ENCODE data around the gene MYO1E.
A peak's percentile ranks its signal among the peaks of the same experiment; 100 is the strongest.

MYO1E gene

GRCh38 chr15:59292442-59293151 lies 80.1 kb downstream of the MYO1E start:
- TF ChIP-seq CSRNP3 (CRISPR knock-in tag; IDR thresholded peaks at IDR 0.05) (no peak), SNAI2 (CRISPR knock-in tag; IDR thresholded peaks at IDR 0.05) (no peak), ISL1 (CRISPR knock-in tag; IDR thresholded peaks at IDR 0.05) (no peak), ZC3H10 (CRISPR knock-in tag; IDR thresholded peaks at IDR 0.05) (no peak), ESRRG (CRISPR knock-in tag; IDR thresholded peaks at IDR 0.05) (no peak), BACH2 (CRISPR knock-in tag; IDR thresholded peaks at IDR 0.05; ENCODE audit: borderline replicate concordance) (no peak), ZFP30 (CRISPR knock-in tag; IDR thresholded peaks at IDR 0.05) (no peak)
- peak; percentile 13; the same call in 1 of the 3 replicates for ATAC-seq

GRCh38 chr15:59291213-59291549 lies 81.5 kb downstream of the MYO1E start:
- no peak for ATAC-seq
- TF ChIP-seq OSR1 (CRISPR knock-in tag; IDR thresholded peaks at IDR 0.05) (no peak), TCF4 (CRISPR knock-in tag; IDR thresholded peaks at IDR 0.05; ENCODE audit: borderline replicate concordance) (no peak), SNAI2 (CRISPR knock-in tag; IDR thresholded peaks at IDR 0.05) (no peak), CREB5 (CRISPR knock-in tag; IDR thresholded peaks at IDR 0.05; ENCODE audit: low read depth) (no peak), ZNF70 (CRISPR knock-in tag; IDR thresholded peaks at IDR 0.05) (no peak), PPARA (CRISPR knock-in tag; IDR thresholded peaks at IDR 0.05; ENCODE audit: borderline replicate concordance) (no peak)

- ATAC-seq, result no peak
- TF ChIP-seq CREB5 (CRISPR knock-in tag; IDR thresholded peaks at IDR 0.05; ENCODE audit: low read depth), result no peak
- TF ChIP-seq ZNF8 (CRISPR knock-in tag; IDR thresholded peaks at IDR 0.05), result no peak
- TF ChIP-seq ISL1 (CRISPR knock-in tag; IDR thresholded peaks at IDR 0.05), result no peak
Observed at GRCh38 chr15:59290295-59291212, 82.1 kb downstream of the MYO1E start.

GRCh38 chr15:59289574-59289973 lies 83.1 kb downstream of the MYO1E start:
- ATAC-seq, result no peak
- no peak for TF ChIP-seq CSDC2 (CRISPR knock-in tag; IDR thresholded peaks at IDR 0.05)
- TF ChIP-seq CREB5 (CRISPR knock-in tag; IDR thresholded peaks at IDR 0.05; ENCODE audit: low read depth), result no peak
- TF ChIP-seq CSRNP3 (CRISPR knock-in tag; IDR thresholded peaks at IDR 0.05), result no peak
- no peak for TF ChIP-seq TSHZ2 (CRISPR knock-in tag; IDR thresholded peaks at IDR 0.05)
- no peak for TF ChIP-seq ZNF70 (CRISPR knock-in tag; IDR thresholded peaks at IDR 0.05)
- no peak for TF ChIP-seq ZNF565 (CRISPR knock-in tag; conservative IDR thresholded peaks at IDR 0.05; ENCODE audit: low read depth)
- no peak for TF ChIP-seq ZFP30 (CRISPR knock-in tag; IDR thresholded peaks at IDR 0.05)
- TF ChIP-seq ZC3H10 (CRISPR knock-in tag; IDR thresholded peaks at IDR 0.05), result no peak
- TF ChIP-seq ESRRG (CRISPR knock-in tag; IDR thresholded peaks at IDR 0.05), result no peak
- TF ChIP-seq ISL1 (CRISPR knock-in tag; IDR thresholded peaks at IDR 0.05), result no peak
- no peak for TF ChIP-seq RARB (CRISPR knock-in tag; IDR thresholded peaks at IDR 0.05)
- TF ChIP-seq ARNTL (CRISPR knock-in tag; IDR thresholded peaks at IDR 0.05; ENCODE audit: borderline replicate concordance, low read depth), result no peak
- TF ChIP-seq BACH2 (CRISPR knock-in tag; IDR thresholded peaks at IDR 0.05; ENCODE audit: borderline replicate concordance), result no peak
- TF ChIP-seq TOX (CRISPR knock-in tag; IDR thresholded peaks at IDR 0.05; ENCODE audit: borderline replicate concordance), result no peak
- no peak for TF ChIP-seq OSR1 (CRISPR knock-in tag; IDR thresholded peaks at IDR 0.05)
- no peak for TF ChIP-seq GLIS3 (CRISPR knock-in tag; IDR thresholded peaks at IDR 0.05)
- TF ChIP-seq PATZ1 (CRISPR knock-in tag; IDR thresholded peaks at IDR 0.05; ENCODE audit: borderline replicate concordance), result no peak
